GM10266 (cell line): Measurements from ENCODE around the gene PROB1.
"Not testable (repeated sequence)": the region's sequence is repeated elsewhere in the genome, so short reads cannot be mapped to it uniquely, and the experiment has no call there.

Source experiments
- DNase-seq: peaks from one replicate; pipeline ENCODE4 v3.0.0; 2012; ENCODE audit errors: extremely low spot score
- CTCF ChIP-seq: IDR thresholded peaks from 2 replicates; pipeline ENCODE4 v1.5.1; 2012; ENCODE audit warnings: mild to moderate bottlenecking, low read depth; ENCODE audit not compliant: control insufficient read depth, insufficient read depth; ENCODE audit errors: missing control alignments

The PROB1 gene

GRCh38 chr5:139358064-139358463 lies 36.8 kb downstream of the PROB1 start:
- no peak for TF ChIP-seq CTCF
- no peak for DNase-seq

GRCh38 chr5:139355900-139356299 lies 39.0 kb downstream of the PROB1 start:
- DNase-seq = not testable (repeated sequence)

- TF ChIP-seq CTCF = no peak
- DNase-seq = no peak
These were observed 40.7 kb downstream of the PROB1 start for GRCh38 chr5:139354186-139354585.

DNA sequence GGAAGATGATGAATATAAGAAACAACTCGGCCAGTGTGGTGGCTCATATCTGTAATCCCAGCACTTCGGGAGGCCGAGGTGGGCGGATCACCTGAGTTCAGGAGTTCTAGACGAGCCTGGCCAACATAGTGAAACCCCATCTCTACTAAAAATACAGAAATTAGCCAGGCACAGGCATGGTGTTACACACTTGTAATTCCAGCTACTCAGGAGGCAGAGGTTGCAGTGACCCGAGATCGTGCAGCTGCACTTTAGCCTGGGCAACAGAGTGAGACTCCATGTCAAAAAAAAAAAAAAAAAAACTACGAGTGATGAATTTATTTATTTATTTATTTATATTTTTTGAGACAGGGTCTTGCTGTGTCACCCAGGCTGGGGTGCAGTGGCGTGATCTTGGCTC lies 47.0 kb downstream of the PROB1 start:
- DNase-seq = not testable (repeated sequence)

DNA sequence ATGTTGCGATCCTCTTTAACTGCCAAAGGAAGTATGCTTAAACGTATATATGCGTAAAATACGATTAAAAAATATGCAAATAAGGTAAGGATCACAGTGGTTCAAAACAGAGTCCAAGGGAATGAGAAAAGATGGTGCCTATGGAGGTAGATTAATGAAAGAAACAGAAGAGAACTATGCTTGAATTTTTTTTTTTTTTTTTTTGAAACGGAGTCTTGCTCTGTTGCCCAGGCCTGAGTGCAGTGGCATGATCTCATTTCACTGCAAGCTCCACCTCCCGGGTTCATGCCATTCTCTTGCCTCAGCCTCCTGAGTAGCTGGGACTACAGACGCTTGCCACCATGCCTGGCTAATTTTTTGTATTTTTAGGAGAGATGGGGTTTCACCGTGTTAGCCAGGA lies 49.5 kb downstream of the PROB1 start:
- DNase-seq = not testable (repeated sequence)

GRCh38 chr5:139344177-139344576 lies 50.7 kb downstream of the PROB1 start:
- no peak for DNase-seq

DNA sequence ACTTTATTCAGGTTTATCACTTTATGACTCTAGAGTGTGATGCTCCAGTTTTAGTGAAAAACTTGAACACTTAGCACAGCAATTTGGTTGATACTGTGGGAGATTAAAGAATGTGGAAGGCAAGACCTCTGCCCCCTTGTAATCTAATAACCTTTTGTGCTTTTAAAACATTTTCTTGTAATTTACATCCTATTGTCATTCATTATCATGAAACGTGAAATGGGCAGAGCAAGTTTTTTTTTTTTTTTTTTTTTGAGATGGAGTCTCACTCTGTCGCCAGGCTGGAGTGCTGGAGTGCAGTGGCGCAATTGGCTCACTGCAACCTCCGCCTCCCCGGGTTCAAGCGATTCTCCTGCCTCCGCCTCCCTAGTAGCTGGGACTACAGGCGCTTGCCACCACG lies 51.4 kb downstream of the PROB1 start:
- no peak for TF ChIP-seq CTCF
- DNase-seq = no peak

More at GRCh38 chr5:139344177-139344576, 50.7 kb downstream of the PROB1 start:
- no peak for TF ChIP-seq CTCF

DNA sequence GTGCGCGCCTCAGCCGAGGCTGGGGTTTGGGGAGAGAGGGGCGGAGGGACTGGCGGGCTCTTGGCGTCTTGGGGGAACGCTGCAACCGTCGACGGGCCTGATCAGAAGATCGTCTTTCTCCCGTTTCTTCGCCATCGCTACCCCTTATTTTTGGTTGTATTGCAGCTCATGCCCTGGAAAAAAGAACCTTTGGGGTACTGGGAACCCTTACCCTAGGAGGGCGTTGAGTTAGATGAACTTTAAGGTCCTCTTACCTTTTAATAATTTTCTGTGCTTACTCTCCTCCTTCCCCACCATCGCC lies 52.5 kb downstream of the PROB1 start:
- TF ChIP-seq CTCF = no peak
- DNase-seq = peak; percentile 81

DNA sequence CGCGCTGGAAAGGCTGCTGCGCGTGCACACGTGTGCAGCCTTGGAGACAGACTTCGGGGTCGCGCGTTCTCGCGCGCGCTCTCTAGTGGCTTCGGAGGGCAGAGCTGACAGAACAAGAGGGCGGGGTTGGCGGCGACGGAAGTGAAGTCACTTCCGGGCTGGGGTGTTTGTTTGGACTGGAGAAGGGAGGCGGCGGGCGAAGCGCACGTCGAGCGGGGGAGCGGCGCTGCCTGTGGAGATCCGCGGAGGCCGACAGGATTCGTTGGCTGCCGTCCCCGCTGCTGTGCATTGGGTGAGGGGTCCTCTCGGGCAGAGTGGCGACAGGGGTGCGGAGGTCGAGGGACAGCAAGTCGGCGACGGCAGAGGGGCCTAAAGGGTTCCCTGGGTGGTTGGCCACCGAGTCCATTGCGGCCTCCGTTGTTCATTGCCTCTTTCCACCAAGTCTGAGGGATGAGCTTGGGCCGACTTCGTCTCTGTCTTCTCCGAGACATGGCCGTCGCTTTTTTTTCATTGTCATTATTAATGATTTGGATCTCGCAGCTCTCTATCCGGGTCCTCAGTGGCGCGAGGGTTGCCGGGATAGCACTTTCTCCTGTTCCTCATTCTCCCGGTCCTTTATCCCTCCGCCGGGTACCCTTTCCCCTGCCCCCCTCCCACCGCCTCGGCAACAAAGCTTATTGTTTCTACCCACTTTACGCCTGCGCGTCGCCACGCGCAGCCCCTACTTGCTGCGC lies 53.0 kb downstream of the PROB1 start, which contains the start of gene PAIP2:
PAIP2 (plus strand) TSS at position 166 of the 734 bp plus-strand sequence. CDS start 21,931 bp downstream, outside the sequence.
- peak; percentile 88 for TF ChIP-seq CTCF
- peak; percentile 87 for DNase-seq
